NCI-H1048 (cell line): ENCODE data around the gene WDCP.

Experiments used
- DNase-seq: peaks from one replicate; lab custom pipeline; 2025; lab: John Stamatoyannopoulos, UW

Gene WDCP

DNA sequence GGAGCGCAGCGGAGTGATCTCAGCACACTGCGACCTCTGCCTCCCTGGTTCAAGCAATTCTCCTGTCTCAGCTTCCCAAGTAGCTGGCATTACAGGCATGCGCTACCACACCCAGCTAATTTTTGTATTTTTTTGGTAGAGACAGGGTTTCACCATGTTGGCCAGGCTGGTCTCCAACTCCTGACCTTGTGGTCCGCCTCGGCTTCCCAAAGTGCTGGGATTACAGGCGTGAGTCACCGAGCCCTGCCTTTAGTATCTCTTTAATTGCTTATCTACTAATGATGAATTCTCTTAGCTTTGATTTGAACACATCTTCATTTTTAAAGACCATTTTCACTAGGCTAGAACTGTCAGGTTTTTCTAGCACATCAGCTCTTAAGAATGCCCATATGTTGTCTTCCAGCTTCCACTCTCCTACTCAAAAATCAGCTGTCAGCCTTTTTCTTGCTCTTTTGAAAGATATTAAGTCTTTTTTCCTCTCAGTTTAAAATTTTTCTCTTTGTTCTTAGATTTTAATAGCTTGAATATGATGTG, 53.4 kb downstream of the WDCP start:
- DNase-seq: no peak

DNA sequence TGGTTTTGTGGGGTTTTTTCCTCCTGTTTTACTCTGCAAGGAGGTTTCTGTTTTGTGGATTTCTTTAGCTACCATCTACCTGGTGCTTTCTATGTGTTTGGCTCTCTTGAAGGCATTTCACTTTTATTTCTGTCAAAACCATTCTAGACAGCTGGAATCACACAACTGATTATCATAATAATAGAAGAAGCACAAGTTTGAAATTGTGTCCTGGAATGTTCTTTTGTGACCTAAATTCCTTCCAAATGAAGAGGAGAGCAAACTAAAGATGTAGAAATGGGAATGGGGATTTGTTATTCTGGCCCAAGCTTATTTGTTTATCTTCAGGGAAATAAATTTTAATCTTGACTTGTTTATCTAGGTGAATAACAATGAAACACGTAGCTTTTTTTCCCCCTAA, 54.3 kb downstream of the WDCP start:
- DNase-seq: no peak

DNA sequence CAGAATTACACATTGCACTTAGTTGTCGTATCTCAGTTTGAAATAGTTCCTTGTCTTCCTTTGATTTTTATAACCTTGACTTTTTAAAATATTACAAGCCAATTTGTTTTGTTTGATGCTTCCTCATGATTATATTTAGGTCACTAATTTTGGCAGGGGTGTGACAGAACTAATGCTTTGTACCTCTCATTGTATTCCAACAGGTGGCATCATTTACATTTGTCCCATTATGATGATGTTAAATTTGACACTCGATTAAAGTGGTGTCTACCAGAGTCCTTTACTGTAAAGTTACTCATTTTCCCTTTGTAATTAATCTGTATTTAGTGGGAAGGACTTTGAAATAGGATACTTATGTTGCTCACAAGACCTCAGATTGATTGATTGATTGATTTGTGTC, 58.8 kb downstream of the WDCP start:
- no peak for DNase-seq
